Type B pancreatic cell (in vitro differentiated cells): ENCODE results near the gene C5. TPM values are rescaled to one million over a fixed set of nuclear protein-coding genes. Genes with fewer than 3 reads are reported as not detected.

Experiments
- DNase-seq: peaks from one replicate; pipeline ENCODE4 v3.0.0; 2021; ENCODE audit warnings: mixed read lengths; ENCODE audit not compliant: unreplicated experiment; ENCODE audit errors: extremely low spot score
- H3K27ac Mint-ChIP-seq: 2 replicates; pipeline ENCODE4 v1.8.0; 2021; ENCODE audit warnings: mild to moderate bottlenecking, mixed read lengths
- H3K27me3 Mint-ChIP-seq: 2 replicates; pipeline ENCODE4 v1.8.0; 2021; ENCODE audit warnings: mixed read lengths
- H3K36me3 Mint-ChIP-seq: 2 replicates; pipeline ENCODE4 v1.8.0; 2021; ENCODE audit warnings: mixed read lengths
- H3K4me1 Mint-ChIP-seq: one replicate; pipeline ENCODE4 v1.8.0; 2021; ENCODE audit warnings: mixed read lengths; ENCODE audit not compliant: unreplicated experiment
- H3K4me3 Mint-ChIP-seq: 2 replicates; pipeline ENCODE4 v1.8.0; 2021; ENCODE audit warnings: mild to moderate bottlenecking, mixed read lengths
- H3K9me3 Mint-ChIP-seq: 2 replicates; pipeline ENCODE4 v1.8.0; 2021; ENCODE audit warnings: mixed read lengths
- CTCF ChIP-seq: fragments of 200-600 bp; sonication (generic); conservative IDR thresholded peaks from 2 replicates; pipeline ENCODE4 v1.5.0; 2021; ENCODE audit warnings: antibody characterized with exemption, mild to moderate bottlenecking
- total RNA-seq: library from RNA; stranded (reverse); gene quantifications from 2 replicates; pipeline ENCODE4 v1.2.1, GENCODE V29; 2021; ENCODE audit warnings: low replicate concordance

C5 gene
- total RNA-seq, 1 donor from 2014 or later = 10.0 TPM

GRCh38 chr9:120940573-120940972, 109.5 kb downstream of the C5 start:
- TF ChIP-seq CTCF = no peak
- Mint-ChIP-seq H3K4me1 (peaks cover 13% of the 10 kb centered on the region), H3K4me3 (no peak overlapping the region), H3K27ac (no peak overlapping the region), H3K27me3 (peaks cover 11% of the 10 kb centered on the region), H3K9me3 (no peaks in the 10 kb centered on the region), H3K36me3 (no peaks in the 10 kb centered on the region)
- no peak for DNase-seq

- H3K27me3 Mint-ChIP-seq = peaks cover 11% of the 10 kb centered on the region
- no peak overlapping the region for H3K4me3 Mint-ChIP-seq
- TF ChIP-seq CTCF = no peak
- peaks cover 18% of the 10 kb centered on the region for H3K4me1 Mint-ChIP-seq
- no peak overlapping the region for H3K27ac Mint-ChIP-seq
- no peaks in the 10 kb centered on the region for H3K9me3 Mint-ChIP-seq
- no peak for DNase-seq
- H3K36me3 Mint-ChIP-seq = no peaks in the 10 kb centered on the region
These were observed 111.2 kb downstream of the C5 start for GRCh38 chr9:120938851-120939250.

- Mint-ChIP-seq H3K27me3 (peaks cover 16% of the 10 kb centered on the region), H3K27ac (no peak overlapping the region), H3K4me1 (peaks cover 18% of the 10 kb centered on the region), H3K9me3 (no peaks in the 10 kb centered on the region), H3K4me3 (no peak overlapping the region), H3K36me3 (no peaks in the 10 kb centered on the region)
- TF ChIP-seq CTCF = no peak
- no peak for DNase-seq
These were observed 112.5 kb downstream of the C5 start for GRCh38 chr9:120937596-120937995.

- Mint-ChIP-seq H3K4me1 (peaks cover 18% of the 10 kb centered on the region), H3K27ac (no peak overlapping the region), H3K36me3 (no peaks in the 10 kb centered on the region), H3K4me3 (no peak overlapping the region), H3K27me3 (peaks cover 16% of the 10 kb centered on the region), H3K9me3 (no peaks in the 10 kb centered on the region)
- no peak for DNase-seq
- no peak for TF ChIP-seq CTCF
These were observed 112.9 kb downstream of the C5 start for GRCh38 chr9:120937127-120937526.

- Mint-ChIP-seq H3K27ac (peak overlapping the region; percentile 14), H3K4me3 (no peak overlapping the region), H3K36me3 (no peaks in the 10 kb centered on the region), H3K9me3 (no peaks in the 10 kb centered on the region), H3K27me3 (peaks cover 16% of the 10 kb centered on the region), H3K4me1 (peaks cover 18% of the 10 kb centered on the region)
- peak; percentile 45 for TF ChIP-seq CTCF
- no peak for DNase-seq
These were observed 113.3 kb downstream of the C5 start for GRCh38 chr9:120936764-120937122.

- peak; percentile 87 for DNase-seq
- peak overlapping the region; percentile 14 for H3K27ac Mint-ChIP-seq
- peaks cover 12% of the 10 kb centered on the region for H3K27me3 Mint-ChIP-seq
- no peaks in the 10 kb centered on the region for H3K36me3 Mint-ChIP-seq
- TF ChIP-seq CTCF = peak; percentile 95
- peaks cover 23% of the 10 kb centered on the region for H3K4me1 Mint-ChIP-seq
- no peaks in the 10 kb centered on the region for H3K9me3 Mint-ChIP-seq
- no peak overlapping the region for H3K4me3 Mint-ChIP-seq
These were observed 113.9 kb downstream of the C5 start for GRCh38 chr9:120936011-120936763.
